ENCODE results near the gene TMSB4X. TPM values are rescaled to one million over a fixed set of nuclear protein-coding genes. Genes with fewer than 3 reads are reported as not detected.

Gene TMSB4X
- total RNA-seq, 2 donors from 2014 or later = 8,550 to 11,762 TPM

GRCh38 chrX:13022926-13023325 is 48.0 kb downstream of the TMSB4X start:
- ATAC-seq (peak in 1 of 2 donors; percentile 44), DNase-seq (ENCODE audit: low spot score in 2 of 2) (no peak)
- Mint-ChIP-seq H3K9me3 (peaks cover 0 to 7% of the 10 kb centered on the region in 2 donors), H3K36me3 (peaks cover 9 to 12% of the 10 kb centered on the region in 2 donors), H3K27ac (peak overlapping the region in 1 of 2 donors; percentile 44)

- Mint-ChIP-seq H3K27ac (peak overlapping the region; percentile 10 to 59), H3K36me3 (peaks cover 7 to 12% of the 10 kb centered on the region in 2 donors), H3K9me3 (peaks cover 0 to 7% of the 10 kb centered on the region in 2 donors)
- no peak for DNase-seq (ENCODE audit: low spot score in 2 of 2)
- peak; percentile 37 to 69 for ATAC-seq
Measured at GRCh38 chrX:13023567-13023966, 48.7 kb downstream of the TMSB4X start.

- peak overlapping the region; percentile 10 to 59 for H3K27ac Mint-ChIP-seq
- DNase-seq (ENCODE audit: low spot score in 2 of 2) (no peak), ATAC-seq (no peak)
- peaks cover 7 to 12% of the 10 kb centered on the region in 2 donors for H3K36me3 Mint-ChIP-seq
- peaks cover 0 to 7% of the 10 kb centered on the region in 2 donors for H3K9me3 Mint-ChIP-seq
Measured at GRCh38 chrX:13023979-13024378, 49.1 kb downstream of the TMSB4X start.

GRCh38 chrX:13024986-13025385 is 50.1 kb downstream of the TMSB4X start:
- no peak for ATAC-seq
- Mint-ChIP-seq H3K36me3 (peaks cover 7 to 12% of the 10 kb centered on the region in 2 donors), H3K27ac (peak overlapping the region in 1 of 2 donors; percentile 88), H3K9me3 (peaks cover 0 to 7% of the 10 kb centered on the region in 2 donors)
- DNase-seq (ENCODE audit: low spot score in 2 of 2) = no peak

Other genes with a start within 250 kb of the TMSB4X start
- gene PRPS2, start 183.7 kb upstream of the TMSB4X start, total RNA-seq = 100 to 1,000 TPM; 110 to 118 TPM
- gene TLR7, start 108.0 kb upstream of the TMSB4X start, total RNA-seq = under 1 TPM in 1 of 2 donors, not detected in 1; 0.04 TPM
- not detected for gene TLR8, start 68.5 kb upstream of the TMSB4X start, total RNA-seq
- under 1 TPM in 1 of 2 donors, not detected in 1; 0.41 TPM for gene FAM9C, start 69.5 kb downstream of the TMSB4X start, total RNA-seq

Data from activated naive CD4-positive, alpha-beta T cell treated with anti-CD3 and anti-CD28 coated beads, Interleukin-2, amount 50 U/mL, for 72 hours (primary cell).